Measurements from ENCODE around the gene CELF4. TPM values are rescaled to one million over a fixed set of nuclear protein-coding genes. Genes with fewer than 3 reads are reported as not detected.

Gene CELF4
- total RNA-seq, 4 donors from 2014 or later, result 0.32 to 0.81 (median 0.77) TPM

- TF ChIP-seq POLR2AphosphoS5 (IDR thresholded peaks at IDR 0.05) (no peak), CTCF (IDR thresholded peaks at IDR 0.05) (no peak), POLR2A (IDR thresholded peaks at IDR 0.05) (no peak), EP300 (IDR thresholded peaks at IDR 0.05) (no peak)
- Histone ChIP-seq H3K27me3 (peaks cover 35% of the 10 kb centered on the region), H3K4me1 (no peaks in the 10 kb centered on the region), H3K4me3 (no peak overlapping the region), H3K36me3 (no peaks in the 10 kb centered on the region), H3K9me3 (no peaks in the 10 kb centered on the region), H3K27ac (no peak overlapping the region)
- WGBS, 2 donors (ENCODE audit: low coverage in 1 of 2), result 27 to 80% methylated on average over 1 to 2 of the region's 12 CpGs
- ATAC-seq, result no peak
Measured at GRCh38 chr18:37285825-37286224, 279.8 kb downstream of the CELF4 start.

- H3K4me1 ChIP-seq, result no peaks in the 10 kb centered on the region
- no peaks in the 10 kb centered on the region for H3K36me3 ChIP-seq
- no peak for ATAC-seq
- H3K4me3 ChIP-seq, result no peak overlapping the region
- TF ChIP-seq EP300 (IDR thresholded peaks at IDR 0.05) (no peak), CTCF (IDR thresholded peaks at IDR 0.05) (no peak), POLR2A (IDR thresholded peaks at IDR 0.05) (no peak), POLR2AphosphoS5 (IDR thresholded peaks at IDR 0.05) (no peak)
- WGBS, 2 donors (ENCODE audit: low coverage in 1 of 2), result 88% methylated on average over 5 of the region's 7 CpGs; no CpG with 5 or more reads in 1 of the 2 donors
- no peaks in the 10 kb centered on the region for H3K9me3 ChIP-seq
- no peak overlapping the region for H3K27ac ChIP-seq
- peaks cover 42% of the 10 kb centered on the region for H3K27me3 ChIP-seq
Measured at GRCh38 chr18:37284260-37284659, 281.3 kb downstream of the CELF4 start.

- TF ChIP-seq EP300 (IDR thresholded peaks at IDR 0.05) (no peak), POLR2AphosphoS5 (IDR thresholded peaks at IDR 0.05) (no peak), POLR2A (IDR thresholded peaks at IDR 0.05) (no peak), CTCF (IDR thresholded peaks at IDR 0.05) (no peak)
- no peaks in the 10 kb centered on the region for H3K4me1 ChIP-seq
- H3K27ac ChIP-seq, result no peak overlapping the region
- H3K4me3 ChIP-seq, result no peak overlapping the region
- no CpG with 5 or more reads among the region's 5 CpGs for WGBS, 2 donors (ENCODE audit: low coverage in 1 of 2)
- H3K9me3 ChIP-seq, result no peaks in the 10 kb centered on the region
- no peaks in the 10 kb centered on the region for H3K36me3 ChIP-seq
- no peak for ATAC-seq
- peaks cover 58% of the 10 kb centered on the region for H3K27me3 ChIP-seq
Measured at GRCh38 chr18:37282386-37283037, 283.1 kb downstream of the CELF4 start.

- no peak for ATAC-seq
- TF ChIP-seq EP300 (IDR thresholded peaks at IDR 0.05), result no peak
- TF ChIP-seq POLR2AphosphoS5 (IDR thresholded peaks at IDR 0.05), result no peak
- no peak for TF ChIP-seq CTCF (IDR thresholded peaks at IDR 0.05)
- no peak for TF ChIP-seq POLR2A (IDR thresholded peaks at IDR 0.05)
- peaks cover 63% of the 10 kb centered on the region for H3K27me3 ChIP-seq
- no peaks in the 10 kb centered on the region for H3K36me3 ChIP-seq
- no peaks in the 10 kb centered on the region for H3K4me1 ChIP-seq
- H3K27ac ChIP-seq, result no peak overlapping the region
- no peak overlapping the region for H3K4me3 ChIP-seq
- no peaks in the 10 kb centered on the region for H3K9me3 ChIP-seq
- 55 to 73% methylated on average over 5 to 11 of the region's 11 CpGs for WGBS, 2 donors (ENCODE audit: low coverage in 1 of 2)
Measured at GRCh38 chr18:37280701-37281393, 284.8 kb downstream of the CELF4 start.

GRCh38 chr18:37277804-37278203 is 287.8 kb downstream of the CELF4 start:
- Histone ChIP-seq H3K4me1 (no peaks in the 10 kb centered on the region), H3K9me3 (no peaks in the 10 kb centered on the region), H3K4me3 (no peak overlapping the region), H3K27me3 (peaks cover 70% of the 10 kb centered on the region), H3K36me3 (no peaks in the 10 kb centered on the region), H3K27ac (no peak overlapping the region)
- ATAC-seq, result no peak
- 62 to 65% methylated on average over 10 of the region's 10 CpGs for WGBS, 2 donors (ENCODE audit: low coverage in 1 of 2)
- TF ChIP-seq POLR2A (IDR thresholded peaks at IDR 0.05) (no peak), POLR2AphosphoS5 (IDR thresholded peaks at IDR 0.05) (no peak), EP300 (IDR thresholded peaks at IDR 0.05) (no peak), CTCF (IDR thresholded peaks at IDR 0.05) (no peak)
